Measurements from ENCODE around the gene RREB1.

DNA sequence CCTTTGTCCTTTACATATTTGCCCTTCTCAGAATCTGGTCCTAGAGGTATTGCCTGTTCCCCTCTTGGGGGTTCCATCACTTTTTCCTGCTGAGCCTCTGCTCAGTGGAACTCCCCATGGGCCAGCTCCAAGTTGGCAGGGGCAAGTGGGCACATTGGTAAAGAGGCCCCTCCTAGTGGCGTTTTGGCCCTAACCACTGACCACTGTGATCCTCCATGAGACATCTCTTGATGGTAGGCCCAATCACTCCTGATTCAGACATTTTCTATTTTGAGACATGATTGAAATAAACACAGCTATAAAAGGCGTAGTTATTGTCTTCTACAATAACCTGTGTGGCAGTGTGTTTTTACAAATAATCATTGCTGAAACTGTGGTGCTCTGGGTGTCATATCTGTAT, 83.0 kb downstream of the RREB1 start:
- TF ChIP-seq CTCF (IDR thresholded peaks at IDR 0.05) = no peak
- no peak for TF ChIP-seq POLR2A (IDR thresholded peaks at IDR 0.05)

Data from sigmoid colon (tissue), 3 donors.